ENCODE measurements around the gene ACBD3.

The ACBD3 gene

GRCh38 chr1:226215239-226215638 lies 28.7 kb upstream of the ACBD3 start:
- Histone ChIP-seq H3K4me3 (ENCODE audit: severe bottlenecking) (no peak overlapping the region), H3K36me3 (ENCODE audit: low read depth) (no peaks in the 10 kb centered on the region), H3K9me3 (ENCODE audit: severe bottlenecking) (no peaks in the 10 kb centered on the region), H3K4me1 (ENCODE audit: insufficient read depth, poor library complexity, severe bottlenecking) (no peaks in the 10 kb centered on the region), H3K27me3 (ENCODE audit: insufficient read depth, poor library complexity, severe bottlenecking) (no peaks in the 10 kb centered on the region), H3K27ac (ENCODE audit: poor library complexity, severe bottlenecking) (no peak overlapping the region)
- ATAC-seq (ENCODE audit: low read depth) (no peak), DNase-seq (ENCODE audit: low spot score) (no peak)
- no peak for TF ChIP-seq CTCF (IDR thresholded peaks at IDR 0.05; ENCODE audit: poor library complexity, severe bottlenecking)

GRCh38 chr1:226212545-226212944 lies 26.0 kb upstream of the ACBD3 start:
- Histone ChIP-seq H3K9me3 (ENCODE audit: severe bottlenecking) (no peaks in the 10 kb centered on the region), H3K27ac (ENCODE audit: poor library complexity, severe bottlenecking) (no peak overlapping the region), H3K27me3 (ENCODE audit: insufficient read depth, poor library complexity, severe bottlenecking) (no peaks in the 10 kb centered on the region), H3K4me3 (ENCODE audit: severe bottlenecking) (no peak overlapping the region), H3K36me3 (ENCODE audit: low read depth) (no peaks in the 10 kb centered on the region), H3K4me1 (ENCODE audit: insufficient read depth, poor library complexity, severe bottlenecking) (no peaks in the 10 kb centered on the region)
- no peak for TF ChIP-seq CTCF (IDR thresholded peaks at IDR 0.05; ENCODE audit: poor library complexity, severe bottlenecking)
- ATAC-seq (ENCODE audit: low read depth): no peak
- no peak for DNase-seq (ENCODE audit: low spot score)

GRCh38 chr1:226211181-226211821 lies 24.8 kb upstream of the ACBD3 start:
- Histone ChIP-seq H3K36me3 (ENCODE audit: low read depth) (no peaks in the 10 kb centered on the region), H3K4me1 (ENCODE audit: insufficient read depth, poor library complexity, severe bottlenecking) (no peaks in the 10 kb centered on the region), H3K27me3 (ENCODE audit: insufficient read depth, poor library complexity, severe bottlenecking) (no peaks in the 10 kb centered on the region), H3K27ac (ENCODE audit: poor library complexity, severe bottlenecking) (no peak overlapping the region), H3K9me3 (ENCODE audit: severe bottlenecking) (no peaks in the 10 kb centered on the region), H3K4me3 (ENCODE audit: severe bottlenecking) (no peak overlapping the region)
- DNase-seq (ENCODE audit: low spot score) (no peak), ATAC-seq (ENCODE audit: low read depth) (no peak)
- TF ChIP-seq CTCF (IDR thresholded peaks at IDR 0.05; ENCODE audit: poor library complexity, severe bottlenecking): no peak

GRCh38 chr1:226210571-226211176 lies 24.1 kb upstream of the ACBD3 start:
- H3K4me1 ChIP-seq (ENCODE audit: insufficient read depth, poor library complexity, severe bottlenecking): no peaks in the 10 kb centered on the region
- no peak for TF ChIP-seq CTCF (IDR thresholded peaks at IDR 0.05; ENCODE audit: poor library complexity, severe bottlenecking)
- ATAC-seq (ENCODE audit: low read depth) (no peak), DNase-seq (ENCODE audit: low spot score) (no peak)
- no peaks in the 10 kb centered on the region for H3K9me3 ChIP-seq (ENCODE audit: severe bottlenecking)
- no peak overlapping the region for H3K27ac ChIP-seq (ENCODE audit: poor library complexity, severe bottlenecking)
- no peak overlapping the region for H3K4me3 ChIP-seq (ENCODE audit: severe bottlenecking)
- H3K27me3 ChIP-seq (ENCODE audit: insufficient read depth, poor library complexity, severe bottlenecking): no peaks in the 10 kb centered on the region
- H3K36me3 ChIP-seq (ENCODE audit: low read depth): no peaks in the 10 kb centered on the region

All from RWPE2 (cell line).